ENCODE measurements around the gene CRTC3.

- TF ChIP-seq, protein P1, sequence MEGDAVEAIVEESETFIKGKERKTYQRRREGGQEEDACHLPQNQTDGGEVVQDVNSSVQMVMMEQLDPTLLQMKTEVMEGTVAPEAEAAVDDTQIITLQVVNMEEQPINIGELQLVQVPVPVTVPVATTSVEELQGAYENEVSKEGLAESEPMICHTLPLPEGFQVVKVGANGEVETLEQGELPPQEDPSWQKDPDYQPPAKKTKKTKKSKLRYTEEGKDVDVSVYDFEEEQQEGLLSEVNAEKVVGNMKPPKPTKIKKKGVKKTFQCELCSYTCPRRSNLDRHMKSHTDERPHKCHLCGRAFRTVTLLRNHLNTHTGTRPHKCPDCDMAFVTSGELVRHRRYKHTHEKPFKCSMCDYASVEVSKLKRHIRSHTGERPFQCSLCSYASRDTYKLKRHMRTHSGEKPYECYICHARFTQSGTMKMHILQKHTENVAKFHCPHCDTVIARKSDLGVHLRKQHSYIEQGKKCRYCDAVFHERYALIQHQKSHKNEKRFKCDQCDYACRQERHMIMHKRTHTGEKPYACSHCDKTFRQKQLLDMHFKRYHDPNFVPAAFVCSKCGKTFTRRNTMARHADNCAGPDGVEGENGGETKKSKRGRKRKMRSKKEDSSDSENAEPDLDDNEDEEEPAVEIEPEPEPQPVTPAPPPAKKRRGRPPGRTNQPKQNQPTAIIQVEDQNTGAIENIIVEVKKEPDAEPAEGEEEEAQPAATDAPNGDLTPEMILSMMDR (IDR thresholded peaks at IDR 0.05; ENCODE audit: poor library complexity): no peak
- TF ChIP-seq EZH2 (IDR thresholded peaks at IDR 0.05; ENCODE audit: borderline replicate concordance): no peak
Measured at GRCh38 chr15:90691982-90692773, 162.5 kb downstream of the CRTC3 start.
